GM12891 (cell line): ENCODE measurements around the gene ZNF74.

Source experiments
- PAX5 ChIP-seq: IDR thresholded peaks from 2 replicates; pipeline ENCODE4 v1.6.1; 2011; ENCODE audit warnings: low read length, moderate library complexity, mild to moderate bottlenecking; ENCODE audit not compliant: insufficient read depth, severe bottlenecking
- POLR2A ChIP-seq: IDR thresholded peaks from 2 replicates; pipeline ENCODE4 v1.6.1; 2011; ENCODE audit warnings: low read depth, low read length, control low read depth
- POLR2AphosphoS5 ChIP-seq: IDR thresholded peaks from 2 replicates; pipeline ENCODE4 v1.6.1; 2011; ENCODE audit warnings: low read depth, low read length, control low read depth
- SPI1 ChIP-seq: IDR thresholded peaks from 2 replicates; pipeline ENCODE4 v1.6.1; 2011; ENCODE audit warnings: low read depth, low read length, control low read depth

DNA sequence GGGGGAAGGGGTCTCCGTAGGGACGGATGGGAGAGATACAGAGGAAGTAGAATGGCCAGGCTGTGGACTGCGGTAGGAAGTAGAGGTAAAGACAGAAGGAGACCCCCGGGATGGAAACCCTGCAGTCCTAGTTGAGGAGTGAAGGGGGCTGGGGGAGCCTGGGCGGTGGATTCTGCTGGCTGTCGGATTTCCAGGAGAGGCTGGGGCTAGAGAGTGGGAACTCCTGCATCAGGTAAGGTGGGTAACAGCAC is 44.4 kb downstream of the ZNF74 start:
- TF ChIP-seq POLR2AphosphoS5 (no peak), POLR2A (no peak), PAX5 (no peak), SPI1 (no peak)
